Measurements from ENCODE around the gene CLDN2. TPM values are rescaled to one million over a fixed set of nuclear protein-coding genes. Genes with fewer than 3 reads are reported as not detected.

Gene CLDN2
- total RNA-seq, 4 donors from 2014 or later: 0.16 TPM; not detected in 3

- in situ Hi-C loops (cut with MboI; ENCODE audit: low sequenced_read_pairs in 4 of 4) (loop anchor here in 1 of 4 donors (10.0 kb wide), 1 partner anchor 56 kb away; no protein-coding TSS in a partner anchor), intact Hi-C loops (cut with DNase I; ENCODE audit: low total_unique reads) (loop anchor here (1.0 to 5.0 kb wide), 2 partner anchors 34 to 55 kb away; no protein-coding TSS in a partner anchor)
- Histone ChIP-seq H3K27ac (no peak overlapping the region), H3K4me3 (no peak overlapping the region), H3K9me3 (no peaks in the 10 kb centered on the region), H3K36me3 (no peaks in the 10 kb centered on the region), H3K27me3 (no peaks in the 10 kb centered on the region), H3K4me1 (peaks cover 0 to 8% of the 10 kb centered on the region in 2 donors)
- ATAC-seq (peak; percentile 61 to 76), DNase-seq (no peak)
- TF ChIP-seq CTCF (IDR thresholded peaks at IDR 0.05 in 4 of 5, conservative IDR thresholded peaks at IDR 0.05 in 1 of 5) (peak in 2 of 5 experiments; percentile 24 to 31), POLR2A (IDR thresholded peaks at IDR 0.05) (no peak)
Measured at GRCh38 chrX:106898462-106898861, 21.7 kb upstream of the CLDN2 start.

- no peaks in the 10 kb centered on the region for H3K36me3 ChIP-seq
- H3K4me1 ChIP-seq: peaks cover under 1 to 16% of the 10 kb centered on the region in 2 donors
- no peak overlapping the region for H3K4me3 ChIP-seq
- H3K27me3 ChIP-seq: no peaks in the 10 kb centered on the region
- ATAC-seq (no peak), DNase-seq (no peak)
- TF ChIP-seq POLR2A (IDR thresholded peaks at IDR 0.05) (no peak), CTCF (IDR thresholded peaks at IDR 0.05 in 4 of 5, conservative IDR thresholded peaks at IDR 0.05 in 1 of 5) (no peak)
- in situ Hi-C loops (cut with MboI; ENCODE audit: low sequenced_read_pairs in 4 of 4): loop anchor here in 1 of 4 donors (10.0 kb wide), 1 partner anchor 56 kb away; no protein-coding TSS in a partner anchor
- intact Hi-C loops (cut with DNase I; ENCODE audit: low total_unique reads): loop anchor here (5.0 kb wide), 1 partner anchor 33 kb away; no protein-coding TSS in a partner anchor
- no peaks in the 10 kb centered on the region for H3K9me3 ChIP-seq
- no peak overlapping the region for H3K27ac ChIP-seq
Measured at GRCh38 chrX:106899276-106899675, 20.9 kb upstream of the CLDN2 start.

GRCh38 chrX:106899841-106900240, 20.4 kb upstream of the CLDN2 start:
- ATAC-seq: no peak
- intact Hi-C loops (cut with DNase I; ENCODE audit: low total_unique reads): loop anchor here (5.0 kb wide), 1 partner anchor 32 kb away; no protein-coding TSS in a partner anchor

GRCh38 chrX:106901341-106901740, 18.9 kb upstream of the CLDN2 start:
- peaks cover 13 to 30% of the 10 kb centered on the region in 2 donors for H3K4me1 ChIP-seq
- TF ChIP-seq POLR2A (IDR thresholded peaks at IDR 0.05) (no peak), CTCF (IDR thresholded peaks at IDR 0.05 in 4 of 5, conservative IDR thresholded peaks at IDR 0.05 in 1 of 5) (no peak)
- no peaks in the 10 kb centered on the region for H3K27me3 ChIP-seq
- H3K4me3 ChIP-seq: no peak overlapping the region
- intact Hi-C loops (cut with DNase I; ENCODE audit: low total_unique reads): no loop called here
- no peak overlapping the region for H3K27ac ChIP-seq
- no peaks in the 10 kb centered on the region for H3K36me3 ChIP-seq
- H3K9me3 ChIP-seq: no peaks in the 10 kb centered on the region
- DNase-seq (no peak), ATAC-seq (no peak)
- in situ Hi-C loops (cut with MboI; ENCODE audit: low sequenced_read_pairs in 4 of 4): no loop called here

More at GRCh38 chrX:106899841-106900240, 20.4 kb upstream of the CLDN2 start:
- H3K27me3 ChIP-seq: no peaks in the 10 kb centered on the region
- peaks cover 7 to 21% of the 10 kb centered on the region in 2 donors for H3K4me1 ChIP-seq
- DNase-seq: no peak
- H3K4me3 ChIP-seq: no peak overlapping the region
- H3K27ac ChIP-seq: no peak overlapping the region
- in situ Hi-C loops (cut with MboI; ENCODE audit: low sequenced_read_pairs in 4 of 4): loop anchor here in 1 of 4 donors (10.0 kb wide), 1 partner anchor 55 kb away; no protein-coding TSS in a partner anchor
- H3K36me3 ChIP-seq: no peaks in the 10 kb centered on the region
- no peaks in the 10 kb centered on the region for H3K9me3 ChIP-seq
- no peak for TF ChIP-seq POLR2A (IDR thresholded peaks at IDR 0.05)
- TF ChIP-seq CTCF (IDR thresholded peaks at IDR 0.05 in 4 of 5, conservative IDR thresholded peaks at IDR 0.05 in 1 of 5): no peak

Measured in gastrocnemius medialis (tissue), 4 donors.